ENCODE data around the gene SLC4A3.

Gene SLC4A3

DNA sequence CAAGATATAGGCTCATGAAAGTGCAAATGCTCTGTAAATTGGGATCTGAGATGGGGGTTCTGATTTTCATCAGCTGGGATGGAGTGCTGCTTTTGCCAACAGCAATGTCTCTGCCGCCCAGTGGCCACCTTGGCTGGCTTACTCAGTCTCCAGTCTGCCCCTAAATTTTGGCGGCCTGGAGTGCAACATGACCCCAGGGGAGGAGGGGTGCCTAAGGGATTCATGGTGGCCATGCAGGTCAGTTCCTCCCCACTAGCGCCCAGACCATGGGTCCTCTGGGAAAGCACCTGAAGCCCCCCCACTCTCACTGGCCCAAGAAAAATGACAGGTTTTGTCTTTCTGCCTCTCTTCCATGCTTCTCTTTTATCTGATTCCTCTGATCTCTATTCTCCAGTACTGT, 45.0 kb downstream of the SLC4A3 start (continued):
- TF ChIP-seq, protein P1, sequence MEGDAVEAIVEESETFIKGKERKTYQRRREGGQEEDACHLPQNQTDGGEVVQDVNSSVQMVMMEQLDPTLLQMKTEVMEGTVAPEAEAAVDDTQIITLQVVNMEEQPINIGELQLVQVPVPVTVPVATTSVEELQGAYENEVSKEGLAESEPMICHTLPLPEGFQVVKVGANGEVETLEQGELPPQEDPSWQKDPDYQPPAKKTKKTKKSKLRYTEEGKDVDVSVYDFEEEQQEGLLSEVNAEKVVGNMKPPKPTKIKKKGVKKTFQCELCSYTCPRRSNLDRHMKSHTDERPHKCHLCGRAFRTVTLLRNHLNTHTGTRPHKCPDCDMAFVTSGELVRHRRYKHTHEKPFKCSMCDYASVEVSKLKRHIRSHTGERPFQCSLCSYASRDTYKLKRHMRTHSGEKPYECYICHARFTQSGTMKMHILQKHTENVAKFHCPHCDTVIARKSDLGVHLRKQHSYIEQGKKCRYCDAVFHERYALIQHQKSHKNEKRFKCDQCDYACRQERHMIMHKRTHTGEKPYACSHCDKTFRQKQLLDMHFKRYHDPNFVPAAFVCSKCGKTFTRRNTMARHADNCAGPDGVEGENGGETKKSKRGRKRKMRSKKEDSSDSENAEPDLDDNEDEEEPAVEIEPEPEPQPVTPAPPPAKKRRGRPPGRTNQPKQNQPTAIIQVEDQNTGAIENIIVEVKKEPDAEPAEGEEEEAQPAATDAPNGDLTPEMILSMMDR (tag by site-specific recombination; IDR thresholded peaks at IDR 0.05): no peak
- TF ChIP-seq ZBTB20 (tag by site-specific recombination; IDR thresholded peaks at IDR 0.05) (no peak), ZBTB1 (tag by site-specific recombination; IDR thresholded peaks at IDR 0.05) (no peak), ZNF664 (tag by site-specific recombination; IDR thresholded peaks at IDR 0.05) (no peak), ZNF548 (tag by site-specific recombination; IDR thresholded peaks at IDR 0.05) (no peak), OVOL3 (tag by site-specific recombination; IDR thresholded peaks at IDR 0.05) (no peak)

- Histone ChIP-seq H3K4me1 (ENCODE audit: control insufficient read depth, insufficient read depth, low read length) (no peaks in the 10 kb centered on the region), H3K36me3 (ENCODE audit: control insufficient read depth in 2 of 2, insufficient read depth in 1 of 2, low read length in 2 of 2) (no peaks in the 10 kb centered on the region), H3K9me3 (ENCODE audit: control insufficient read depth, insufficient read depth, low read depth, low read length) (no peaks in the 10 kb centered on the region), H3K4me3 (ENCODE audit: low read depth, low read length) (no peak overlapping the region), H3K27ac (ENCODE audit: extremely low read depth, low read depth, low read length) (no peak overlapping the region)
- no peak for TF ChIP-seq ZNF146 (tag by site-specific recombination; IDR thresholded peaks at IDR 0.05)
- ChIA-PET POLR2A (no interaction called here), CTCF (interaction anchor here (2.2 to 3.0 kb wide), 2 partner anchors 13 to 134 kb away, joined by 9 to 17 read pairs; no protein-coding TSS in a partner anchor)
These were observed 47.8 kb downstream of the SLC4A3 start for GRCh38 chr2:219675221-219675620.

- H3K4me3 ChIP-seq (ENCODE audit: low read depth, low read length): no peak overlapping the region
- no peak overlapping the region for H3K27ac ChIP-seq (ENCODE audit: extremely low read depth, low read depth, low read length)
- H3K4me1 ChIP-seq (ENCODE audit: control insufficient read depth, insufficient read depth, low read length): no peaks in the 10 kb centered on the region
- no peaks in the 10 kb centered on the region for H3K9me3 ChIP-seq (ENCODE audit: control insufficient read depth, insufficient read depth, low read depth, low read length)
- TF ChIP-seq ZNF664 (tag by site-specific recombination; IDR thresholded peaks at IDR 0.05): no peak
- no peak for TF ChIP-seq ZNF48 (tag by site-specific recombination; IDR thresholded peaks at IDR 0.05)
- no peak for TF ChIP-seq KLF8 (tag by site-specific recombination; IDR thresholded peaks at IDR 0.05)
- TF ChIP-seq, protein P2, sequence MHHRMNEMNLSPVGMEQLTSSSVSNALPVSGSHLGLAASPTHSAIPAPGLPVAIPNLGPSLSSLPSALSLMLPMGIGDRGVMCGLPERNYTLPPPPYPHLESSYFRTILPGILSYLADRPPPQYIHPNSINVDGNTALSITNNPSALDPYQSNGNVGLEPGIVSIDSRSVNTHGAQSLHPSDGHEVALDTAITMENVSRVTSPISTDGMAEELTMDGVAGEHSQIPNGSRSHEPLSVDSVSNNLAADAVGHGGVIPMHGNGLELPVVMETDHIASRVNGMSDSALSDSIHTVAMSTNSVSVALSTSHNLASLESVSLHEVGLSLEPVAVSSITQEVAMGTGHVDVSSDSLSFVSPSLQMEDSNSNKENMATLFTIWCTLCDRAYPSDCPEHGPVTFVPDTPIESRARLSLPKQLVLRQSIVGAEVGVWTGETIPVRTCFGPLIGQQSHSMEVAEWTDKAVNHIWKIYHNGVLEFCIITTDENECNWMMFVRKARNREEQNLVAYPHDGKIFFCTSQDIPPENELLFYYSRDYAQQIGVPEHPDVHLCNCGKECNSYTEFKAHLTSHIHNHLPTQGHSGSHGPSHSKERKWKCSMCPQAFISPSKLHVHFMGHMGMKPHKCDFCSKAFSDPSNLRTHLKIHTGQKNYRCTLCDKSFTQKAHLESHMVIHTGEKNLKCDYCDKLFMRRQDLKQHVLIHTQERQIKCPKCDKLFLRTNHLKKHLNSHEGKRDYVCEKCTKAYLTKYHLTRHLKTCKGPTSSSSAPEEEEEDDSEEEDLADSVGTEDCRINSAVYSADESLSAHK (tag by site-specific recombination; IDR thresholded peaks at IDR 0.05): no peak
- no peak for TF ChIP-seq AEBP2 (tag by site-specific recombination; IDR thresholded peaks at IDR 0.05; ENCODE audit: borderline replicate concordance)
- no peak for TF ChIP-seq ZBTB26 (tag by site-specific recombination; optimal IDR thresholded peaks at IDR 0.05)
- TF ChIP-seq ZNF350 (tag by site-specific recombination; IDR thresholded peaks at IDR 0.05): no peak
- no peak for TF ChIP-seq ZNF433 (tag by site-specific recombination; IDR thresholded peaks at IDR 0.05; ENCODE audit: low read depth)
- no peak for TF ChIP-seq ZSCAN18 (tag by site-specific recombination; IDR thresholded peaks at IDR 0.05)
- no peak for TF ChIP-seq ZNF830 (tag by site-specific recombination; IDR thresholded peaks at IDR 0.05; ENCODE audit: low read depth)
- TF ChIP-seq REST (tag by site-specific recombination; IDR thresholded peaks at IDR 0.05): no peak
- CTCF ChIA-PET: interaction anchor here (0.8 to 3.0 kb wide), 4 partner anchors 12 to 135 kb away, joined by 3 to 17 read pairs (median 3); no protein-coding TSS in a partner anchor
- no peaks in the 10 kb centered on the region for H3K36me3 ChIP-seq (ENCODE audit: control insufficient read depth in 2 of 2, insufficient read depth in 1 of 2, low read length in 2 of 2)
- POLR2A ChIA-PET: no interaction called here
These were observed 49.2 kb downstream of the SLC4A3 start for GRCh38 chr2:219676586-219676985.

Data from HEK293 (cell line).